ENCODE measurements around the gene PIK3AP1. TPM values are rescaled to one million over a fixed set of nuclear protein-coding genes. Genes with fewer than 3 reads are reported as not detected.
"Not testable (repeated sequence)": the region's sequence is repeated elsewhere in the genome, so short reads cannot be mapped to it uniquely, and the experiment has no call there.

PIK3AP1 gene
- total and polyA plus RNA-seq, 9 donors: 1.8 to 2.9 (median 2.3) TPM

DNA sequence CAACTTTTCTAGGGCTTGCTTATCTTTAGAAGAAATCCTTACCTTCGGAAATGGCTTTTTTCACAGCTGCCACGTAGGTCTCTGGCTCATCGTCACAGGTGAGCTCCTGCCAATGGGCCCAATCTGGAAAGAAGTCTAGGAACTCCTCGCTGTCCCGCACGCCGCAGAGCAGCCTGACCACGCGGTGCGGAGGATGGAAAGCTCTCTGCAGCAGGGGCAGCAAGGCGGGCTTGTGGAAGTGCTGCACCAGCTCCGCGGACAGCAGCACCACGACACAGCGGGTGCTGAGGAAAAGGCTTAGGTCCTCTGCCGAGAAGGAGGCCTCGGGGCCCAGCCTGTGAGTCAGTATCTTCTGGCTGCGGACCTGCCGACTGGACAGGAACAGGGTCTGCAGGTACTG is 10.8 kb downstream of the PIK3AP1 start:
- Histone ChIP-seq H3K27ac (ENCODE audit: low read length) (peak overlapping the region; percentile 42), H3K4me1 (ENCODE audit: control insufficient read depth, insufficient read depth, low read length) (no peaks in the 10 kb centered on the region), H3K9me3 (replicated peaks; ENCODE audit: control insufficient read depth, low read depth, low read length) (no peaks in the 10 kb centered on the region), H3K4me3 (ENCODE audit: low read length) (no peak overlapping the region), H3K27me3 (ENCODE audit: control insufficient read depth, insufficient read depth, low read length) (no peaks in the 10 kb centered on the region), H3K36me3 (ENCODE audit: control insufficient read depth, insufficient read depth, low read length) (no peaks in the 10 kb centered on the region)
- DNase-seq: no peak
- 88% methylated on average over 19 of the region's 19 CpGs for WGBS (ENCODE audit: insufficient coverage)

DNA sequence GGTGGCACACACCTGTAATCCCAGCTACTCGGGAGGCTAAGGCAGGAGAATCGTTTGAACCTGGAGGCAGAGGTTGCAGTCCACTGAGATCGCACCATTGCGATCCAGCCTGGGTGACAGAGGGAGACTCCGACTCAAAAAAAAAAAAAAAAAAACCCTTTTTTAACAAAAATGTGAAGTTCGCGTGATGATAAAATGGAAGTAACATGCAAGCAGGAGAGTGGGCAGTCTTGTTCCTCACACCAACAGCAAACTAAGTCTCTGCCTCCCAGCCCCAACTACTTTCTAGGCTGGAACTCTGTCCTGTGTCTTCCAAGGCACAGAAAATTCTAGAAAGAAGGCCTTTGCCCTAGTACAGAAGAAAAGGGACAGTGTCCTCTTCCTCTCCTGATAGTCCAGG is 11.3 kb downstream of the PIK3AP1 start:
- H3K4me3 ChIP-seq (ENCODE audit: low read length): no peak overlapping the region
- H3K36me3 ChIP-seq (ENCODE audit: control insufficient read depth, insufficient read depth, low read length): no peaks in the 10 kb centered on the region
- WGBS (ENCODE audit: insufficient coverage): no CpG with 5 or more reads among the region's 7 CpGs
- H3K27me3 ChIP-seq (ENCODE audit: control insufficient read depth, insufficient read depth, low read length): no peaks in the 10 kb centered on the region
- peak overlapping the region; percentile 42 for H3K27ac ChIP-seq (ENCODE audit: low read length)
- no peaks in the 10 kb centered on the region for H3K4me1 ChIP-seq (ENCODE audit: control insufficient read depth, insufficient read depth, low read length)
- H3K9me3 ChIP-seq (replicated peaks; ENCODE audit: control insufficient read depth, low read depth, low read length): no peaks in the 10 kb centered on the region
- no peak for DNase-seq

DNA sequence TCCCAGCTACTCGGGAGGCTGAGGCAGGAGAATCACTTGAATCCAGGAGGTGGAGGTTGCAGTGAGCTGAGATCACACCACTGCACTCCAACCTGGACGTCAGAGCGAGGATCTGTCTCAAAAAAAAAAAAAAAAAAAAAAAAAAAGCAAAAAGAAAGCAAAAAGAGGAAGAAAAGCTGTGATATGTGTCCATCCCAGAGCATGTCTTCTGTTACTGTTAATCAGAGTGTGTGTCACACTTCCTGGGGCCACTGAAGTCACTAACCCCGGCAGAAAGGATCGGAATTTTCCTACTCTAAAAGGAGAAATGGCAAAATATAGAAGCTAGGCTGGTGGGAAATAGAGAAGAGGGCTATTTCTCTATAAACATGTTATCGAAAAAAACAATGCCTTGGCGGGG is 11.9 kb downstream of the PIK3AP1 start:
- Histone ChIP-seq H3K36me3 (ENCODE audit: control insufficient read depth, insufficient read depth, low read length) (no peaks in the 10 kb centered on the region), H3K27me3 (ENCODE audit: control insufficient read depth, insufficient read depth, low read length) (no peaks in the 10 kb centered on the region), H3K4me3 (ENCODE audit: low read length) (no peak overlapping the region), H3K4me1 (ENCODE audit: control insufficient read depth, insufficient read depth, low read length) (no peaks in the 10 kb centered on the region), H3K27ac (ENCODE audit: low read length) (no peak overlapping the region), H3K9me3 (replicated peaks; ENCODE audit: control insufficient read depth, low read depth, low read length) (no peaks in the 10 kb centered on the region)
- WGBS (ENCODE audit: insufficient coverage): no CpG with 5 or more reads among the region's 7 CpGs
- DNase-seq: peak; percentile 72

DNA sequence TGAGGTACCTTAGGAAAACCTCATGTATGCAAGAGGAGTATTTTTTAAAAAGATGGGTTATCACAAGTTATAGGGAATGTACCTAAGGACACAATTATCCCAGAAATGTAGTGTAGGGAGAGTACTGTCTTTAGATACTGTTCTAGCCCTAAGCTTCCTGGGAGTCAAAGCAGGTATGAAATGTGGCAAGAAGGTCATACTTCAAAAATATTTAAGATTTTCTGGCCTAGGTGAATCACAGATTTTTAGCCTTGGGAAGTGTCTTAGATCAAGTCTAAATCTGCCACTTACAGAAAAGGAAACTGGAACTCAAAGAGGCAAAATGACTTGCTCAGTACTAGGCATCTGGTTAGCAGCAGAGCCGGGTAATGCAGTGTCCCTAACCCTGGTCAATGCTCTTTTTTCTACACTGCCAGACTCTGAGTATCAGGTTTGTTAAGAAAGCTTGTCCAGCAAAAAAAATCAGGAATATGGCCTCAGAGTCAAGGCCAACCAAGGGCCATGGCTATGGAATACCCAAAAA is 13.9 kb downstream of the PIK3AP1 start:
- Histone ChIP-seq H3K9me3 (replicated peaks; ENCODE audit: control insufficient read depth, low read depth, low read length) (no peaks in the 10 kb centered on the region), H3K4me3 (ENCODE audit: low read length) (no peak overlapping the region), H3K27me3 (ENCODE audit: control insufficient read depth, insufficient read depth, low read length) (no peaks in the 10 kb centered on the region), H3K27ac (ENCODE audit: low read length) (no peak overlapping the region), H3K36me3 (ENCODE audit: control insufficient read depth, insufficient read depth, low read length) (no peaks in the 10 kb centered on the region), H3K4me1 (ENCODE audit: control insufficient read depth, insufficient read depth, low read length) (no peaks in the 10 kb centered on the region)
- WGBS (ENCODE audit: insufficient coverage): no CpG with 5 or more reads among the region's 1 CpG
- DNase-seq: no peak

DNA sequence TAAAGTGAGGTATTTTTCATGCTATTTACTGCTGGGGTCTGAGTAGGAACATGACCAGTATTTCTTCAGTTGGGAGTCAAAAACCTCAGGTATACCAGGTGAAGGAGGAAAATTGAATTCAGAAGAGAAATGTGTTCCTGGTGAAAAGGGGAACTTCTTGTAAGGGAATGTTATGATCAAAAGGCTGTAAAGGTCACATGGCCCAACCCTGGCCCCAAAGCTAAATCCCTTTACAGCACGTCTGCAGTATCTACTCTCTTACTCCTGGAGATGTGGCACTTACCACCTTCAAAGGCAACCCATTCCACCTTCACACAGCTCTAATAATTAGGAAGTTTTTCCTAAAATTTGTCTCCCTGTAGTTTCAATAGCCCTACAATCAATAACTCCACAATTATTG is 15.2 kb downstream of the PIK3AP1 start:
- Histone ChIP-seq H3K27me3 (ENCODE audit: control insufficient read depth, insufficient read depth, low read length) (no peaks in the 10 kb centered on the region), H3K36me3 (ENCODE audit: control insufficient read depth, insufficient read depth, low read length) (no peaks in the 10 kb centered on the region), H3K9me3 (replicated peaks; ENCODE audit: control insufficient read depth, low read depth, low read length) (no peaks in the 10 kb centered on the region), H3K4me1 (ENCODE audit: control insufficient read depth, insufficient read depth, low read length) (no peaks in the 10 kb centered on the region), H3K4me3 (ENCODE audit: low read length) (no peak overlapping the region), H3K27ac (ENCODE audit: low read length) (no peak overlapping the region)
- 20% methylated on average over 1 of the region's 1 CpG for WGBS (ENCODE audit: insufficient coverage)
- DNase-seq: no peak

DNA sequence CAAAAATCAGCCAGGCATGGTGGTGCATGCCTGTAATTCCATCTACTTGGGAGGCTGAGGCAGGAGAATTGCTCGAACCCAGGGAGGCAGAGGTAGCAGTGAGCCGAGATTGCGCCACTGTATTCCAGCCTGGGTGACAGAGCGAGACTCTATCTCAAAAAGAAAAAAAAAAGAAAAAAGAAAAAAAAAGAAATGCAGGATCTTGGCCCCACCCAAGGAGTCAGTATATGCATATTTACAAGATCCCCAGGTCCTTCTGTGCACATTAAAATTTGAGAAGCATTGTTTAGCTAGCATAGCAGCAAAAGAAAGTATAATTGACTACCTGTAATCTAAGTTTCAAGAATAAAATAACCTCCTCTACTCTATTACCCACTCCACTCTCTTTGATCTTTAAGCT is 15.8 kb downstream of the PIK3AP1 start:
- WGBS (ENCODE audit: insufficient coverage): no CpG with 5 or more reads among the region's 4 CpGs
- Histone ChIP-seq H3K27ac (ENCODE audit: low read length) (no peak overlapping the region), H3K27me3 (ENCODE audit: control insufficient read depth, insufficient read depth, low read length) (no peaks in the 10 kb centered on the region), H3K9me3 (replicated peaks; ENCODE audit: control insufficient read depth, low read depth, low read length) (no peaks in the 10 kb centered on the region), H3K36me3 (ENCODE audit: control insufficient read depth, insufficient read depth, low read length) (no peaks in the 10 kb centered on the region), H3K4me1 (ENCODE audit: control insufficient read depth, insufficient read depth, low read length) (no peaks in the 10 kb centered on the region), H3K4me3 (ENCODE audit: low read length) (no peak overlapping the region)
- DNase-seq: no peak

DNA sequence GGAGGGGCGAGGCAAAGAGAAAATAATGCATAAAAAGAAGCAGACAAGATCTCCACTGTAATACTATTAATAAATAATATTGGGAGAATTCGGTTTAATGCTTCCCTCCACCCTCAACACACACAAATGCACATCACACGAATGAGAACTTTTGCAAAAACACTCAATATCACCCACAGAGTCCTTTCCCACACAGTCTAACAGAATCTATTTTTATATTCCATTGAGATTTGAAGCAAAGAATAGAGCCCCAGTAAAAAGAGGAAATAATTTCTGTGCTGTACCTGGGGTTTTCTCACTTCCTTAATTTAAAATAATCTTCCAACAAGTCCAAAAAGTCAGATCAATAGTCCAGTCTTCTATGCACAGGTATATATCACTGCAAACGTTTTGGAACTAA is 17.0 kb downstream of the PIK3AP1 start:
- Histone ChIP-seq H3K36me3 (ENCODE audit: control insufficient read depth, insufficient read depth, low read length) (no peaks in the 10 kb centered on the region), H3K27ac (ENCODE audit: low read length) (no peak overlapping the region), H3K4me1 (ENCODE audit: control insufficient read depth, insufficient read depth, low read length) (no peaks in the 10 kb centered on the region), H3K27me3 (ENCODE audit: control insufficient read depth, insufficient read depth, low read length) (no peaks in the 10 kb centered on the region), H3K9me3 (replicated peaks; ENCODE audit: control insufficient read depth, low read depth, low read length) (no peaks in the 10 kb centered on the region), H3K4me3 (ENCODE audit: low read length) (no peak overlapping the region)
- DNase-seq: no peak
- WGBS (ENCODE audit: insufficient coverage): no CpG with 5 or more reads among the region's 4 CpGs

DNA sequence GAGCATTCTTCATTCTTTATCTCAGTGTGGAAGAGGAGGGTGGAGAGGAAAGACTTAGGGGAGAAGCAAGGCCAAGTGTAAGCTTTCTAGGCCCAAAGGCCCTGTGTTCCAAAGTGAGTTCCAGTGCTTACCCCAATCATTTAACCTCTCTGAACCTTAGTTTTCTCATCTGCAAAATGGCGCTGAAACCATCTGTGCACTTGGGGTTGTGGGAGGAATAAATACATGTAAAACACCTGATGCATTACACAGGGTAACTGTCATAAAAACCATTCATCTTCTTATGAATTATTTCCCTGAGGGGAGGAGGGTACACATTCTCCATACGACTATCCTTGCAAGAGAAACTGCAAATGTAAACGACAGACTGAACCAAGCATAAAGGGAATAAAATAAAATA is 19.0 kb downstream of the PIK3AP1 start:
- no peak overlapping the region for H3K4me3 ChIP-seq (ENCODE audit: low read length)
- no peaks in the 10 kb centered on the region for H3K4me1 ChIP-seq (ENCODE audit: control insufficient read depth, insufficient read depth, low read length)
- no peaks in the 10 kb centered on the region for H3K27me3 ChIP-seq (ENCODE audit: control insufficient read depth, insufficient read depth, low read length)
- DNase-seq: no peak
- no peaks in the 10 kb centered on the region for H3K36me3 ChIP-seq (ENCODE audit: control insufficient read depth, insufficient read depth, low read length)
- peak overlapping the region; percentile 3 for H3K27ac ChIP-seq (ENCODE audit: low read length)
- H3K9me3 ChIP-seq (replicated peaks; ENCODE audit: control insufficient read depth, low read depth, low read length): no peaks in the 10 kb centered on the region
- no CpG with 5 or more reads among the region's 3 CpGs for WGBS (ENCODE audit: insufficient coverage)

DNA sequence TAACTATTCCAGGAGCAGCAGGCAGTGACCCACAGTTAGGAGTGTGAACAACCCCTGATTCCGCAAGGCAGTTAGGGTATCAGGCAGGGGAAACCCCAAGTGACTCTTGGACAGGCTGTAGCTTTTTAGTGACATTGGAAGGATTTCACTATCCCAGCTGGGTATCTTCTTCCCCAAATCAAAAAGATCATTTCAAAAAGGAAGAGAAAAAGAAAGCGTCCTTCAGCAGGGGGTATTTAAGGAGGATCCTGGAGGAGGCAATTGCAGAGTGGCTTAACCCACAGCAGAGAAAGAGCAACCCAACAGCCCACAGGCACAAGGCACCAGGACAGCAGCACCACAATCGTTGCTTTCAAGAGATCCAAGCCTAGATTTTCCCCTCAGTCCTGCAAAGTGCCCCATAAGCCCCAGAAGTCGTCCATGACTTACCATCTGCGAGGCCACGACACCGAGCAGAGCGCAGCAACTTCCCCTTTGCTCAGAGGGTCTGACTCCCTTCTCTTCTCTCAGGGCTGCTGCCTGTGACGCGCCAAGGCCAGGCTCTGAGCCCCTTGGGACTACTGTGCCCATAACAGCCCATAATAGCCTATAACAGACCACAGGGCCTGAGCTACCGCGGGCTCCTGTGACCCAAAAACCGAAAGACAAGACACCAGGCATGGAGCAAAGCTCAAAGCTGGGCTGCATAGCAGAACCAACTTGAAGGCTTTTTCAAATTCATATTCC is 19.8 kb downstream of the PIK3AP1 start:
- H3K4me3 ChIP-seq (ENCODE audit: low read length): no peak overlapping the region
- no peaks in the 10 kb centered on the region for H3K27me3 ChIP-seq (ENCODE audit: control insufficient read depth, insufficient read depth, low read length)
- 65% methylated on average over 8 of the region's 13 CpGs for WGBS (ENCODE audit: insufficient coverage)
- peak overlapping the region; percentile 21 for H3K27ac ChIP-seq (ENCODE audit: low read length)
- peak; percentile 22 for DNase-seq
- no peaks in the 10 kb centered on the region for H3K9me3 ChIP-seq (replicated peaks; ENCODE audit: control insufficient read depth, low read depth, low read length)
- H3K4me1 ChIP-seq (ENCODE audit: control insufficient read depth, insufficient read depth, low read length): no peaks in the 10 kb centered on the region
- no peaks in the 10 kb centered on the region for H3K36me3 ChIP-seq (ENCODE audit: control insufficient read depth, insufficient read depth, low read length)

DNA sequence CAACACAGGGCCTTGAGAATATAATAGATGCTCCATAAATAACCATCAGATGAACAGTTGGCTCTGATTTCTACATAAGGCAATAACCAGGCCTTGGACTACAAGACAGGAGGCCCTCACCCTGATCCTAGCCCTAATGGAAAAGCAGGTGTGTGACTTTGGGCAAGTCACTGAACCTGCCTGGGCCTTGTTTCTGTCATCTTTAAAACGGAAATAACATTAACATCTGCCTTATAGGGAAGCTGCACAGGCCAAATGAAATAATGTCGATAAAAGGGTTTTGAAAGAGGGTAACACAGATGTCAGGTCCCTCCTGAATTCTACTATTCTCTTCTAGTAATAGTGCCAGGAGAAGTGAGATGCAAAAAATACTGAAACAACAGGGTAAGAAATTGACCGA is 20.7 kb downstream of the PIK3AP1 start:
- H3K4me3 ChIP-seq (ENCODE audit: low read length): no peak overlapping the region
- DNase-seq: no peak
- no peaks in the 10 kb centered on the region for H3K4me1 ChIP-seq (ENCODE audit: control insufficient read depth, insufficient read depth, low read length)
- WGBS (ENCODE audit: insufficient coverage): 83% methylated on average over 1 of the region's 3 CpGs
- H3K27ac ChIP-seq (ENCODE audit: low read length): no peak overlapping the region
- H3K36me3 ChIP-seq (ENCODE audit: control insufficient read depth, insufficient read depth, low read length): no peaks in the 10 kb centered on the region
- no peaks in the 10 kb centered on the region for H3K9me3 ChIP-seq (replicated peaks; ENCODE audit: control insufficient read depth, low read depth, low read length)
- no peaks in the 10 kb centered on the region for H3K27me3 ChIP-seq (ENCODE audit: control insufficient read depth, insufficient read depth, low read length)

DNA sequence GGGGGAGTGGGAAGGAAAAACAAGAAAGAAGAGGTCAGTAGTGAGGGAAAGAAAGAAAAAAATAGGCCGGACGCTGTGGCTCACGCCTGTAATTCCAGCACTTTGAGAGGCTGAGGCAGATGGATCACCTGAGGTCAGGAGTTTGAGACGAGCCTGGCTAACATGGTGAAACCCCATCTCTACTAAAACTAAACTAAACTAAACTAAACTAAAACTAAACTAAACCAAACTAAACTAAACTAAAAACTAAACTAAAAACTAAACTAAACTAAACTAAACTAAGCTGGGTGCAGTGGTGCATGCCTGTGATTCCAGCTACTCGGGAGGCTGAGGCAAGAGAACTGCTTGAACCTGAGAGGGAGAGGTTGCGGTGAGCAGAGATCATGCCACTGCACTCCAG is 22.0 kb downstream of the PIK3AP1 start:
- not testable (repeated sequence) for H3K4me3 ChIP-seq (ENCODE audit: low read length); DNase-seq; H3K27me3 ChIP-seq (ENCODE audit: control insufficient read depth, insufficient read depth, low read length); H3K4me1 ChIP-seq (ENCODE audit: control insufficient read depth, insufficient read depth, low read length); H3K36me3 ChIP-seq (ENCODE audit: control insufficient read depth, insufficient read depth, low read length); H3K9me3 ChIP-seq (replicated peaks; ENCODE audit: control insufficient read depth, low read depth, low read length); H3K27ac ChIP-seq (ENCODE audit: low read length)
- 83% methylated on average over 1 of the region's 6 CpGs for WGBS (ENCODE audit: insufficient coverage)

All from muscle of leg (tissue), 11 donors.